ENCODE results near the gene BMAL1. TPM values are rescaled to one million over a fixed set of nuclear protein-coding genes. Genes with fewer than 3 reads are reported as not detected.

Gene BMAL1
- total and polyA plus RNA-seq, 2 of the 4 experiments (the other 2 are of a cell fraction), result 8.8 to 9.9 TPM

DNA sequence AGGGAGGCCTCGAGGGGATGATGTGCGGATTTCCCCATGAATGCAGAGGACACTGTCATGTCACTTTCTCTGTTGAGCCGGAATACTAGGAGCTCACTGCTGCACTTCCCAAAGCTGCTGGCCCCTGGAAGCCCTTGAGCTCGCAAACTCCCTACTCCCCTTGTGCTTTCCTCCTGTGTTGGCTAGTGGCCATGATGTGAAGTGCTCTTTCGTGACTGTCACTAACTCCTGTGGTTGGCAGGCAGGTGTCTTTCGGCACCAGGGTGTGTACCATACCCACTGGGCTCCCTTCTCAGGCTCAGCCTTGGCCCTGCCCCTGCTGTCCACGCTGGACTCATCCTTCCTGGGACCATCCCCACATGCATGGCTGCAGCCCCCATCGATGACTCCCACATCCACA is 99.2 kb downstream of the BMAL1 start:
- Histone ChIP-seq H3K9me1 (ENCODE audit: insufficient read depth, low read length) (peaks cover 14% of the 10 kb centered on the region; the same call in 1 of the 2 replicates), H4K20me1 (ENCODE audit: insufficient read depth, low read length) (no peaks in the 10 kb centered on the region), H3K4me1 (ENCODE audit: control insufficient read depth, insufficient read depth, low read length) (no peaks in the 10 kb centered on the region), H2AK5ac (ENCODE audit: low read depth, low read length) (no peak overlapping the region), H3K27ac (ENCODE audit: insufficient read depth, low read length) (no peak overlapping the region), H3K4ac (ENCODE audit: low read depth, low read length) (no peak overlapping the region), H3K56ac (ENCODE audit: extremely low read depth, insufficient read depth, low read length) (no peak overlapping the region), H3K9ac (ENCODE audit: low read depth, low read length) (no peak overlapping the region), H3K9me3 (ENCODE audit: control insufficient read depth, insufficient read depth, low read length) (no peaks in the 10 kb centered on the region), H4K5ac (ENCODE audit: low read depth, low read length) (no peak overlapping the region), H3K14ac (replicated peaks; ENCODE audit: low read depth, low read length) (no peak overlapping the region), H2BK120ac (ENCODE audit: low read depth, low read length) (no peak overlapping the region), H2AK9ac (replicated peaks; ENCODE audit: low read depth, low read length, poor library complexity) (no peak overlapping the region), H2BK5ac (ENCODE audit: low read depth, low read length, poor library complexity, severe bottlenecking) (no peak overlapping the region), H3K27me3 (ENCODE audit: control insufficient read depth, insufficient read depth, low read length) (no peaks in the 10 kb centered on the region), H2BK20ac (ENCODE audit: low read depth, low read length) (no peak overlapping the region), H3K4me2 (ENCODE audit: low read depth, low read length) (no peak overlapping the region), H3K23ac (ENCODE audit: low read depth, low read length) (no peak overlapping the region), H2BK15ac (ENCODE audit: low read depth, low read length) (no peak overlapping the region), H2AFZ (replicated peaks; ENCODE audit: low read length, poor library complexity) (no peak overlapping the region), H4K8ac (ENCODE audit: low read depth in 2 of 2, low read length in 2 of 2) (no peak overlapping the region), H3K79me1 (ENCODE audit: low read depth in 1 of 2, low read length in 2 of 2) (no peaks in the 10 kb centered on the region), H3K36me3 (ENCODE audit: control insufficient read depth, insufficient read depth, low read length) (peaks cover 42% of the 10 kb centered on the region), H3K4me3 (ENCODE audit: insufficient read depth, low read depth, low read length) (no peak overlapping the region), H3K18ac (ENCODE audit: low read depth, low read length) (no peak overlapping the region), H4K91ac (ENCODE audit: insufficient read depth, low read depth, low read length) (no peak overlapping the region)
- TF ChIP-seq, protein P1, sequence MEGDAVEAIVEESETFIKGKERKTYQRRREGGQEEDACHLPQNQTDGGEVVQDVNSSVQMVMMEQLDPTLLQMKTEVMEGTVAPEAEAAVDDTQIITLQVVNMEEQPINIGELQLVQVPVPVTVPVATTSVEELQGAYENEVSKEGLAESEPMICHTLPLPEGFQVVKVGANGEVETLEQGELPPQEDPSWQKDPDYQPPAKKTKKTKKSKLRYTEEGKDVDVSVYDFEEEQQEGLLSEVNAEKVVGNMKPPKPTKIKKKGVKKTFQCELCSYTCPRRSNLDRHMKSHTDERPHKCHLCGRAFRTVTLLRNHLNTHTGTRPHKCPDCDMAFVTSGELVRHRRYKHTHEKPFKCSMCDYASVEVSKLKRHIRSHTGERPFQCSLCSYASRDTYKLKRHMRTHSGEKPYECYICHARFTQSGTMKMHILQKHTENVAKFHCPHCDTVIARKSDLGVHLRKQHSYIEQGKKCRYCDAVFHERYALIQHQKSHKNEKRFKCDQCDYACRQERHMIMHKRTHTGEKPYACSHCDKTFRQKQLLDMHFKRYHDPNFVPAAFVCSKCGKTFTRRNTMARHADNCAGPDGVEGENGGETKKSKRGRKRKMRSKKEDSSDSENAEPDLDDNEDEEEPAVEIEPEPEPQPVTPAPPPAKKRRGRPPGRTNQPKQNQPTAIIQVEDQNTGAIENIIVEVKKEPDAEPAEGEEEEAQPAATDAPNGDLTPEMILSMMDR (conservative IDR thresholded peaks at IDR 0.05; ENCODE audit: low read depth, low read length), result no peak
- TF ChIP-seq RCOR1 (IDR thresholded peaks at IDR 0.05; ENCODE audit: insufficient replicate concordance, low read length) (no peak), RAD21 (IDR thresholded peaks at IDR 0.05; ENCODE audit: low read length) (no peak), SMC3 (IDR thresholded peaks at IDR 0.05; ENCODE audit: low read depth, low read length) (no peak), NFE2L2 (IDR thresholded peaks at IDR 0.05; ENCODE audit: low read depth, low read length) (no peak), ELK1 (IDR thresholded peaks at IDR 0.05; ENCODE audit: borderline replicate concordance, low read depth, low read length) (no peak), POLR2A (IDR thresholded peaks at IDR 0.05; ENCODE audit: low read depth, low read length) (no peak), CHD1 (IDR thresholded peaks at IDR 0.05; ENCODE audit: low read depth, low read length) (no peak), BHLHE40 (IDR thresholded peaks at IDR 0.05; ENCODE audit: low read depth, low read length) (no peak)
- DNase-seq (no peak), ATAC-seq (ENCODE audit: low read depth) (no peak)
- intact Hi-C loops (cut with micrococcal nuclease) (no loop called here), dilution Hi-C loops (cut with HindIII; ENCODE audit: low sequenced_read_pairs, unreplicated experiment) (no loop called here), in situ Hi-C loops (cut with MboI; ENCODE audit: low sequenced_read_pairs) (no loop called here)
- 90% methylated on average over 4 of the region's 8 CpGs; no CpG with 5 or more reads in 1 of the 2 experiments for WGBS, 2 experiments (ENCODE audit: extremely low coverage in 2 of 2, insufficient read length in 1 of 2)
- POLR2A ChIA-PET (ENCODE audit: unreplicated experiment), result no interaction called here
- no TSS peak for BruUV-seq (replicated peaks)
- CTCF ChIA-PET, result no interaction called here

Measured in IMR-90 (cell line).